DND-41 (cell line): Measurements from ENCODE around the gene TBL1XR1.

Experiments
- EZH2 ChIP-seq: IDR thresholded peaks from 3 replicates; pipeline ENCODE4 v1.6.1; 2012; ENCODE audit warnings: borderline replicate concordance, low read depth, mild to moderate bottlenecking, moderate library complexity, low read length, inconsistent platforms; ENCODE audit not compliant: severe bottlenecking
- TF ChIP-seq, protein P1 (sequence below): IDR thresholded peaks from 2 replicates; pipeline ENCODE4 v1.5.1; 2012; ENCODE audit warnings: borderline replicate concordance, low read length, moderate library complexity, mild to moderate bottlenecking; ENCODE audit not compliant: poor library complexity, severe bottlenecking; ENCODE audit errors: extremely low read depth

DNA sequence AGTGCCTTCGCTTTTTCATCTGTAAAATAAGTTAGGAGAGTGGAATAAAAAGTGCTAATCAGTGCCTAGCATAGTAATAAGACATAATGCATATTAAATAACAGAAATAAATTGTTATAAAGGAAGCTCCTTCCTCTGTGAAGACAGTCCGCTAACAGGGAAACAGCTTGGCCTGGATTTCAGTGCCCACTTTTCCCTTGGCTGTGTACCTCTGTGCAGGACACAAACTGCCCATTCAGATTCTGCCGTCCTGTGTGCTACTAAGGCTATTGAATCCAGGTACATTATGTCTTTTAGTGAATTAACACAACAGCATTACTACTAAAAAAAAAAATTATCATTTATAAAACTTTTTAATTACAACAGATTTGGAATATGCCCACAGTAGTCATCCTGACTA, 90.7 kb downstream of the TBL1XR1 start:
- TF ChIP-seq, protein P1, sequence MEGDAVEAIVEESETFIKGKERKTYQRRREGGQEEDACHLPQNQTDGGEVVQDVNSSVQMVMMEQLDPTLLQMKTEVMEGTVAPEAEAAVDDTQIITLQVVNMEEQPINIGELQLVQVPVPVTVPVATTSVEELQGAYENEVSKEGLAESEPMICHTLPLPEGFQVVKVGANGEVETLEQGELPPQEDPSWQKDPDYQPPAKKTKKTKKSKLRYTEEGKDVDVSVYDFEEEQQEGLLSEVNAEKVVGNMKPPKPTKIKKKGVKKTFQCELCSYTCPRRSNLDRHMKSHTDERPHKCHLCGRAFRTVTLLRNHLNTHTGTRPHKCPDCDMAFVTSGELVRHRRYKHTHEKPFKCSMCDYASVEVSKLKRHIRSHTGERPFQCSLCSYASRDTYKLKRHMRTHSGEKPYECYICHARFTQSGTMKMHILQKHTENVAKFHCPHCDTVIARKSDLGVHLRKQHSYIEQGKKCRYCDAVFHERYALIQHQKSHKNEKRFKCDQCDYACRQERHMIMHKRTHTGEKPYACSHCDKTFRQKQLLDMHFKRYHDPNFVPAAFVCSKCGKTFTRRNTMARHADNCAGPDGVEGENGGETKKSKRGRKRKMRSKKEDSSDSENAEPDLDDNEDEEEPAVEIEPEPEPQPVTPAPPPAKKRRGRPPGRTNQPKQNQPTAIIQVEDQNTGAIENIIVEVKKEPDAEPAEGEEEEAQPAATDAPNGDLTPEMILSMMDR, result no peak
- TF ChIP-seq EZH2, result no peak
